ENCODE data around the gene EIF4B.
A peak's percentile ranks its signal among the peaks of the same experiment; 100 is the strongest.

The EIF4B gene

GRCh38 chr12:53049571-53050318, 43.5 kb downstream of the EIF4B start, which contains the start of gene TNS2:
Gene TNS2 (plus strand): TSS chr12:53050065. CDS start chr12:53050186, 121 bp downstream.
- in situ Hi-C loops (cut with HindIII; ENCODE audit: low pct_ligation_motif_present, low sequenced_read_pairs): no loop called here
- TF ChIP-seq, protein P1, sequence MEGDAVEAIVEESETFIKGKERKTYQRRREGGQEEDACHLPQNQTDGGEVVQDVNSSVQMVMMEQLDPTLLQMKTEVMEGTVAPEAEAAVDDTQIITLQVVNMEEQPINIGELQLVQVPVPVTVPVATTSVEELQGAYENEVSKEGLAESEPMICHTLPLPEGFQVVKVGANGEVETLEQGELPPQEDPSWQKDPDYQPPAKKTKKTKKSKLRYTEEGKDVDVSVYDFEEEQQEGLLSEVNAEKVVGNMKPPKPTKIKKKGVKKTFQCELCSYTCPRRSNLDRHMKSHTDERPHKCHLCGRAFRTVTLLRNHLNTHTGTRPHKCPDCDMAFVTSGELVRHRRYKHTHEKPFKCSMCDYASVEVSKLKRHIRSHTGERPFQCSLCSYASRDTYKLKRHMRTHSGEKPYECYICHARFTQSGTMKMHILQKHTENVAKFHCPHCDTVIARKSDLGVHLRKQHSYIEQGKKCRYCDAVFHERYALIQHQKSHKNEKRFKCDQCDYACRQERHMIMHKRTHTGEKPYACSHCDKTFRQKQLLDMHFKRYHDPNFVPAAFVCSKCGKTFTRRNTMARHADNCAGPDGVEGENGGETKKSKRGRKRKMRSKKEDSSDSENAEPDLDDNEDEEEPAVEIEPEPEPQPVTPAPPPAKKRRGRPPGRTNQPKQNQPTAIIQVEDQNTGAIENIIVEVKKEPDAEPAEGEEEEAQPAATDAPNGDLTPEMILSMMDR (IDR thresholded peaks at IDR 0.05; ENCODE audit: low read depth, low read length, missing control alignments): no peak
- Histone ChIP-seq H3K27me3 (replicated peaks) (no peaks in the 10 kb centered on the region), H3K36me3 (replicated peaks) (peaks cover 11% of the 10 kb centered on the region), H3K27ac (peak within 1 kb of the TSS; percentile 56), H3K4me3 (ENCODE audit: low read depth, low read length) (peak within 1 kb of the TSS; percentile 62)
- no peak for DNase-seq

GRCh38 chr12:53050426-53051057, 44.3 kb downstream of the EIF4B start:
- no peak for DNase-seq
- Histone ChIP-seq H3K4me3 (ENCODE audit: low read depth, low read length) (peak overlapping the region; percentile 62), H3K36me3 (replicated peaks) (peaks cover 18% of the 10 kb centered on the region), H3K27me3 (replicated peaks) (no peaks in the 10 kb centered on the region), H3K27ac (peak overlapping the region; percentile 56)
- TF ChIP-seq, protein P1 (IDR thresholded peaks at IDR 0.05; ENCODE audit: low read depth, low read length, missing control alignments): no peak
- in situ Hi-C loops (cut with HindIII; ENCODE audit: low pct_ligation_motif_present, low sequenced_read_pairs): no loop called here

GRCh38 chr12:53051058-53051880, 45.0 kb downstream of the EIF4B start:
- Histone ChIP-seq H3K27ac (no peak overlapping the region), H3K27me3 (replicated peaks) (no peaks in the 10 kb centered on the region), H3K4me3 (ENCODE audit: low read depth, low read length) (peak overlapping the region; percentile 62), H3K36me3 (replicated peaks) (peaks cover 22% of the 10 kb centered on the region)
- in situ Hi-C loops (cut with HindIII; ENCODE audit: low pct_ligation_motif_present, low sequenced_read_pairs): no loop called here
- DNase-seq: peak; percentile 63
- TF ChIP-seq, protein P1 (IDR thresholded peaks at IDR 0.05; ENCODE audit: low read depth, low read length, missing control alignments): peak; percentile 44

GRCh38 chr12:53051881-53052412, 45.7 kb downstream of the EIF4B start:
- no peaks in the 10 kb centered on the region for H3K27me3 ChIP-seq (replicated peaks)
- TF ChIP-seq, protein P1 (IDR thresholded peaks at IDR 0.05; ENCODE audit: low read depth, low read length, missing control alignments): no peak
- H3K4me3 ChIP-seq (ENCODE audit: low read depth, low read length): peak overlapping the region; percentile 62
- no peak overlapping the region for H3K27ac ChIP-seq
- peaks cover 26% of the 10 kb centered on the region for H3K36me3 ChIP-seq (replicated peaks)
- no peak for DNase-seq
- in situ Hi-C loops (cut with HindIII; ENCODE audit: low pct_ligation_motif_present, low sequenced_read_pairs): no loop called here

DNA sequence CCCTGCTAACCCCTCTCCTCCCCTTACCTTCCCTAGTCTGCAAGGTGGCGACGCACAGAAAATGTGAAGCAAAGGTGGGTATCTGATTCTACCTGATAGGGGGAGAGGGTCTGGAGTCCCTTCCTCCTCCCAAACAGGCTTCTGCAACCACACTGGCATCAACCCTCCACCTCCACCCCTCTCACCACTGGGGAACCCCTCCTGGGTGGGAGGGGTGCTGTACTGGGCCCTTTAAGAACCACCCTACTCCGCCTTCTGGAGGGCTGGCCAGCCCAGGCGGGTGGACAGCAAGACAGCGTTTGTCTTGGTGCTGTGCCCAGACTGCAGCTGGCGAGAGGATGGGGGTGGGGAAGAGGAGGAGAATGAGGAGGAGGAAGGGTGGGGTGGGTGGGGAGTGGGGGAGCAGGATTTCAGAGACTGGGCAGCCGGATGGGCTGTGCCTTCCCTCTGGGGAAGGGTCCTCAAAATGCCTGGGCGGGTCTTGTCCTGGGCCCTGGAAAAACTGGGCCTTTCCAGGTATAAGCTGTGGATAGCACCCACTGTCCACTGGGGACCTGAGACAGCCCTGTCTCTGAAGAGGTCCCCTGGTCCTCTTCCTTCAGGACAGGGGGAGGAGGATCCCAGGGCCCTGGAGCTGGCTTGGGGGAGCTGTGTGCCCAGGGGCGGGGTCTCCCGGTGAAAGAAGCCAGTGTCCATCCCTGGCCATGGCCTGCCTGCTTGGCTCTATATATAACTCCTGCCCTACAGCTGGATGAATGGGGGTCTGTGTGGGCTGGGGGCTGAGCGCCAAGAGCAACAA, 46.4 kb downstream of the EIF4B start:
- peak; percentile 67 for DNase-seq
- H3K27ac ChIP-seq: no peak overlapping the region
- in situ Hi-C loops (cut with HindIII; ENCODE audit: low pct_ligation_motif_present, low sequenced_read_pairs): no loop called here
- H3K27me3 ChIP-seq (replicated peaks): no peaks in the 10 kb centered on the region
- TF ChIP-seq, protein P1 (IDR thresholded peaks at IDR 0.05; ENCODE audit: low read depth, low read length, missing control alignments): peak; percentile 6
- no peak overlapping the region for H3K4me3 ChIP-seq (ENCODE audit: low read depth, low read length)
- peaks cover 28% of the 10 kb centered on the region for H3K36me3 ChIP-seq (replicated peaks)

All from brain microvascular endothelial cell (primary cell).